A673 (cell line): ENCODE data around the gene PCDHA4. TPM values are rescaled to one million over a fixed set of nuclear protein-coding genes. Genes with fewer than 3 reads are reported as not detected.
"Not testable (repeated sequence)": the region's sequence is repeated elsewhere in the genome, so short reads cannot be mapped to it uniquely, and the experiment has no call there.

Source experiments
- BruUV-seq: library from RNA; stranded (reverse); fragments of 400-500 nt; replicated peaks from 2 replicates; lab custom pipeline; 2021; lab: Mats Ljungman, UMichigan
- CTCF ChIA-PET: fragments of 300-600 bp; sonication (Branson Sonifier 250); formaldehyde crosslinking; loops from one replicate; lab custom pipeline; 2022; ENCODE audit warnings: antibody characterized with exemption; lab: Charles Lee
- POLR2A ChIA-PET: fragments of 300-600 bp; sonication (Branson Sonifier 250); formaldehyde crosslinking; loops from one replicate; lab custom pipeline; 2022; ENCODE audit warnings: antibody characterized with exemption; ENCODE audit not compliant: low non-redundant PET; lab: Charles Lee
- DNase-seq: peaks from one replicate; pipeline ENCODE4 v3.0.0-alpha.2; 2015; ENCODE audit warnings: low spot score
- H3K27ac ChIP-seq: fragments of 200-600 bp; sonication (generic); 2 replicates; pipeline ENCODE4 v1.5.1; 2016; ENCODE audit warnings: mixed run types, low read depth, mild to moderate bottlenecking, mixed read lengths, antibody characterized with exemption, low read length; ENCODE audit not compliant: poor library complexity, severe bottlenecking
- H3K27me3 ChIP-seq: fragments of 200-600 bp; sonication (generic); replicated peaks from 2 replicates; pipeline ENCODE4 v1.6.1; 2017; ENCODE audit warnings: mixed run types, low read depth, mild to moderate bottlenecking, mixed read lengths, antibody characterized with exemption, low read length; ENCODE audit not compliant: insufficient read depth, poor library complexity
- H3K36me3 ChIP-seq: fragments of 200-600 bp; sonication (generic); 2 replicates; pipeline ENCODE4 v1.6.1; 2016; ENCODE audit warnings: mixed run types, mild to moderate bottlenecking, mixed read lengths, antibody characterized with exemption, low read length; ENCODE audit not compliant: insufficient read depth, poor library complexity, severe bottlenecking
- H3K4me1 ChIP-seq: fragments of 200-600 bp; sonication (generic); 2 replicates; pipeline ENCODE4 v1.6.1; 2017; ENCODE audit warnings: mixed run types, mild to moderate bottlenecking, mixed read lengths, antibody characterized with exemption, low read length; ENCODE audit not compliant: insufficient read depth, poor library complexity, severe bottlenecking
- H3K4me3 ChIP-seq: fragments of 200-600 bp; sonication (generic); 2 replicates; pipeline ENCODE4 v1.5.1; 2016; ENCODE audit warnings: low read depth, mixed run types, mild to moderate bottlenecking, mixed read lengths, low read length; ENCODE audit not compliant: poor library complexity, severe bottlenecking
- H3K9me3 ChIP-seq: fragments of 200-600 bp; sonication (generic); 2 replicates; pipeline ENCODE4 v1.6.1; 2016; ENCODE audit warnings: mixed run types, low read depth, mild to moderate bottlenecking, mixed read lengths, antibody characterized with exemption, low read length; ENCODE audit not compliant: poor library complexity, severe bottlenecking
- EZH2 ChIP-seq: fragments of 200-600 bp; sonication (generic); IDR thresholded peaks from 2 replicates; pipeline ENCODE4 v1.6.1; 2017; ENCODE audit warnings: borderline replicate concordance, low read depth, mild to moderate bottlenecking, mixed read lengths, antibody characterized with exemption, low read length; ENCODE audit not compliant: poor library complexity, severe bottlenecking
- intact Hi-C: fragments of 100-400 bp; cut with micrococcal nuclease; formaldehyde crosslinking; loops from one replicate; pipeline ENCODE4 v1.10.0; 2022; ENCODE audit not compliant: unreplicated experiment
- total RNA-seq: library from RNA; stranded (reverse); gene quantifications from 2 replicates; pipeline ENCODE4 v1.2.3, GENCODE V29; 2021
- TF ChIP-seq, protein P1 (sequence below): fragments of 300-800, 200-600 bp; sonication (generic); conservative IDR thresholded peaks from 2 replicates; pipeline ENCODE4 v1.5.1; 2017; ENCODE audit warnings: low read depth, mild to moderate bottlenecking, antibody characterized with exemption, low read length, moderate library complexity, mixed read lengths

The PCDHA4 gene
- total RNA-seq, 1 experiment from 2014 or later, result 0.58 TPM

DNA sequence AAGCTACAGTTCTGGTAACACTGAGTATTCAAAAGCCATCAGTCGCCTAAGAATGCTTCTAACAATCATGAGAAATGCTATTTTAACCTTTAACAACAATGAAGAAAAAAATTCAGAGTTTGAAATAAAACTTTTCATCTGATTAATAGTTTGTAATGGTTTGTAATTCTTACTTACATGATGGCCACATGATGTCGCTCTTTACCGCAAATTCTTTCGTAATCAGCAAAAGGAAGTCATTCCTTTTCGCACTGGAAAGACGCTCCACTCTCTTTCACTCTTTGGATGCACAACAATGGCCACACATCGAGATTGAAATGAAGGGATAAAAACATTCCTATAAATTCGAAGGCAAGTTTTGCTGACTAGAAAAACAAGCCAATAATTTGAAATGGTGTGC lies 27.1 kb downstream of the PCDHA4 start, which contains the start of gene PCDHA7:
Gene PCDHA7 (plus strand): TSS at position 277 of the 400 bp plus-strand sequence. CDS start 115 bp downstream, at position 392.
- CTCF ChIA-PET, result no interaction called here
- Histone ChIP-seq H3K4me3 (no peak within 1 kb of the TSS), H3K27ac (no peak within 1 kb of the TSS), H3K27me3 (no peaks in the 10 kb centered on the region), H3K36me3 (no peaks in the 10 kb centered on the region), H3K4me1 (no peaks in the 10 kb centered on the region), H3K9me3 (peaks cover 11% of the 10 kb centered on the region)
- POLR2A ChIA-PET, result no interaction called here
- DNase-seq, result peak; percentile 42
- no TSS peak for BruUV-seq
- intact Hi-C loops, result no loop called here
- TF ChIP-seq EZH2, result no peak
- TF ChIP-seq, protein P1, sequence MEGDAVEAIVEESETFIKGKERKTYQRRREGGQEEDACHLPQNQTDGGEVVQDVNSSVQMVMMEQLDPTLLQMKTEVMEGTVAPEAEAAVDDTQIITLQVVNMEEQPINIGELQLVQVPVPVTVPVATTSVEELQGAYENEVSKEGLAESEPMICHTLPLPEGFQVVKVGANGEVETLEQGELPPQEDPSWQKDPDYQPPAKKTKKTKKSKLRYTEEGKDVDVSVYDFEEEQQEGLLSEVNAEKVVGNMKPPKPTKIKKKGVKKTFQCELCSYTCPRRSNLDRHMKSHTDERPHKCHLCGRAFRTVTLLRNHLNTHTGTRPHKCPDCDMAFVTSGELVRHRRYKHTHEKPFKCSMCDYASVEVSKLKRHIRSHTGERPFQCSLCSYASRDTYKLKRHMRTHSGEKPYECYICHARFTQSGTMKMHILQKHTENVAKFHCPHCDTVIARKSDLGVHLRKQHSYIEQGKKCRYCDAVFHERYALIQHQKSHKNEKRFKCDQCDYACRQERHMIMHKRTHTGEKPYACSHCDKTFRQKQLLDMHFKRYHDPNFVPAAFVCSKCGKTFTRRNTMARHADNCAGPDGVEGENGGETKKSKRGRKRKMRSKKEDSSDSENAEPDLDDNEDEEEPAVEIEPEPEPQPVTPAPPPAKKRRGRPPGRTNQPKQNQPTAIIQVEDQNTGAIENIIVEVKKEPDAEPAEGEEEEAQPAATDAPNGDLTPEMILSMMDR, result peak; percentile 50; the same call in 1 of the 2 replicates

DNA sequence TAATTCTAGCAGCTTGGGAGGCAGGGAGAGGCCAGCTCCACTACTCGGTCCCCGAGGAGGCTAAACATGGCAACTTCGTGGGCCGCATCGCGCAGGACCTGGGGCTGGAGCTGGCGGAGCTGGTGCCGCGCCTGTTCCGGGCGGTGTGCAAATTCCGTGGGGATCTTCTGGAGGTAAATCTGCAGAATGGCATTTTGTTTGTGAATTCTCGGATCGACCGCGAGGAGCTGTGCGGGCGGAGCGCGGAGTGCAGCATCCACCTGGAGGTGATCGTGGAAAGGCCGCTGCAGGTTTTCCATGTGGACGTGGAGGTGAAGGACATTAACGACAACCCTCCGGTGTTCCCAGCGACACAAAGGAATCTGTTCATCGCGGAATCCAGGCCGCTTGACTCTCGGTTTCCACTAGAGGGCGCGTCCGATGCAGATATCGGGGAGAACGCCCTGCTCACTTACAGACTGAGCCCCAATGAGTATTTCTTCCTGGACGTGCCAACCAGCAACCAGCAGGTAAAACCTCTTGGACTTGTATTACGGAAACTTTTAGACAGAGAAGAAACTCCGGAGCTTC lies 27.7 kb downstream of the PCDHA4 start:
- POLR2A ChIA-PET, H3K27ac ChIP-seq, CTCF ChIA-PET, BruUV-seq, H3K27me3 ChIP-seq, H3K4me1 ChIP-seq, H3K36me3 ChIP-seq, intact Hi-C loops, H3K4me3 ChIP-seq, DNase-seq: not testable (repeated sequence)
- peaks cover 11% of the 10 kb centered on the region for H3K9me3 ChIP-seq

DNA sequence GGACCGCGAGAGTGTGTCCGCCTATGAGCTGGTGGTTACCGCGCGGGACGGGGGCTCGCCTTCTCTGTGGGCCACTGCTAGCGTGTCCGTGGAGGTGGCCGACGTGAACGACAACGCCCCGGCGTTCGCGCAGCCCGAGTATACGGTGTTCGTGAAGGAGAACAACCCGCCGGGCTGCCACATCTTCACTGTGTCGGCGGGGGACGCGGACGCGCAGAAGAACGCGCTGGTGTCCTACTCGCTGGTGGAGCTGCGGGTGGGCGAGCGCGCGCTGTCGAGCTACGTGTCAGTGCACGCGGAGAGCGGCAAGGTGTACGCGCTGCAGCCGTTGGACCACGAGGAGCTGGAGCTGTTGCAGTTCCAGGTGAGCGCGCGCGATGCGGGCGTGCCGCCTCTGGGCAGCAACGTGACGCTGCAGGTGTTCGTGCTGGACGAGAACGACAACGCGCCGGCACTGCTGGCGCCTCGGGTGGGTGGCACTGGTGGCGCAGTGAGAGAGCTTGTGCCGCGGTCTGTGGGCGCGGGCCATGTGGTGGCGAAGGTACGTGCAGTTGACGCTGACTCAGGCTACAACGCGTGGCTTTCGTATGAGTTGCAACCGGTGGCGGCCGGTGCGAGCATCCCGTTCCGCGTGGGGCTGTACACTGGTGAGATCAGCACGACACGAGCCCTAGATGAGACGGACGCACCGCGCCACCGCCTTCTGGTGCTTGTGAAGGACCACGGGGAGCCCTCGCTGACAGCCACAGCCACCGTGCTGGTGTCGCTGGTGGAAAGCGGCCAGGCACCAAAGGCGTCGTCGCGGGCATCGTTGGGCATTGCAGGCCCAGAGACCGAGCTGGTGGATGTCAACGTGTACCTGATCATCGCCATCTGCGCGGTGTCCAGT lies 29.0 kb downstream of the PCDHA4 start:
- no peaks in the 10 kb centered on the region for H3K27me3 ChIP-seq
- intact Hi-C loops, result no loop called here
- BruUV-seq, result no TSS peak
- H3K9me3 ChIP-seq, result peaks cover 11% of the 10 kb centered on the region
- ChIA-PET CTCF (no interaction called here), POLR2A (no interaction called here)
- no peak for DNase-seq
- no peaks in the 10 kb centered on the region for H3K4me1 ChIP-seq
- H3K4me3 ChIP-seq, result no peak overlapping the region
- no peak overlapping the region for H3K27ac ChIP-seq
- TF ChIP-seq, protein P1, result no peak
- TF ChIP-seq EZH2, result no peak
- no peaks in the 10 kb centered on the region for H3K36me3 ChIP-seq
